Activated T-cell treated with anti-CD3 and anti-CD28 coated beads for 48 hours (primary cell): Measurements from ENCODE around the gene APLNR.

Experiments used
- DNase-seq: peaks from one replicate; pipeline ENCODE4 v3.0.0-alpha.2; 2020; ENCODE audit warnings: low read depth

Gene APLNR

GRCh38 chr11:57217053-57217452, 20.0 kb downstream of the APLNR start:
- DNase-seq, result no peak

GRCh38 chr11:57216463-57216862, 20.6 kb downstream of the APLNR start:
- no peak for DNase-seq

GRCh38 chr11:57214494-57214893, 22.6 kb downstream of the APLNR start:
- no peak for DNase-seq

GRCh38 chr11:57214098-57214417, 23.0 kb downstream of the APLNR start:
- DNase-seq, result no peak

- no peak for DNase-seq
Measured at GRCh38 chr11:57213342-57214097, 23.5 kb downstream of the APLNR start.

GRCh38 chr11:57210781-57211180, 26.3 kb downstream of the APLNR start:
- no peak for DNase-seq

GRCh38 chr11:57207168-57207567, 29.9 kb downstream of the APLNR start:
- no peak for DNase-seq

GRCh38 chr11:57205041-57205641, 31.9 kb downstream of the APLNR start:
- DNase-seq, result no peak

GRCh38 chr11:57203882-57204480, 33.1 kb downstream of the APLNR start:
- no peak for DNase-seq

- no peak for DNase-seq
Measured at GRCh38 chr11:57203359-57203758, 33.7 kb downstream of the APLNR start.

GRCh38 chr11:57202281-57202680, 34.8 kb downstream of the APLNR start:
- no peak for DNase-seq

GRCh38 chr11:57200917-57201316, 36.1 kb downstream of the APLNR start:
- DNase-seq, result no peak

GRCh38 chr11:57199330-57199729, 37.7 kb downstream of the APLNR start:
- no peak for DNase-seq

GRCh38 chr11:57197762-57198161, 39.3 kb downstream of the APLNR start:
- DNase-seq, result no peak

GRCh38 chr11:57196596-57196995, 40.5 kb downstream of the APLNR start:
- DNase-seq, result no peak

GRCh38 chr11:57192316-57192715, 44.7 kb downstream of the APLNR start:
- DNase-seq, result no peak

- DNase-seq, result no peak
Measured at GRCh38 chr11:57191311-57192219, 45.5 kb downstream of the APLNR start.

GRCh38 chr11:57190548-57190947, 46.5 kb downstream of the APLNR start:
- no peak for DNase-seq
